ENCODE results near the gene KIF3C.

DNA sequence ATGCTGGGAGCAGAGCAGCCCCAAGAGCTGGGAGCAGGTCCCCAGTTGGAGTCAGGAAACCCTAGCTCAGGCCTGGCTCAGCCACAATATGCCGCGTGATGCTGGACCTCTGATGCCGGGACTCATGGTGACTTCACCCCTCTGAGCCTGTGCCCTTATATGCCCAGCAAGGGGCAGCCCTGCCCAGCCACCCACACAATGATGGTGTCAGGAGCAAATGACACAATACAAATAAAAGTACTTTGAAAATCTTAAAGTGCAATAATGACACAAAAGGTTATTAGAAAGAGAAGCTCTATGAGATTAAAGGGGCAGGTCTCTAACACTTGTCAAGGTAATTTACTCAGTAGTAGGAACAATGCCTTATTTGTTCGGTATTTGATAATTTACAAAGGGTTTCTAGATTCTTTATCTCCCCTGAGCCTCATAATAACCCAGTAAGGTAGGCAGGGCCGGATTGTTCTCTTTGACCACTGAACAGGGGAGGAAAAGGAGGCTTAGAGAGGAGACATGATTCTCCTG lies 18.3 kb upstream of the KIF3C start:
- TF ChIP-seq, protein P1, sequence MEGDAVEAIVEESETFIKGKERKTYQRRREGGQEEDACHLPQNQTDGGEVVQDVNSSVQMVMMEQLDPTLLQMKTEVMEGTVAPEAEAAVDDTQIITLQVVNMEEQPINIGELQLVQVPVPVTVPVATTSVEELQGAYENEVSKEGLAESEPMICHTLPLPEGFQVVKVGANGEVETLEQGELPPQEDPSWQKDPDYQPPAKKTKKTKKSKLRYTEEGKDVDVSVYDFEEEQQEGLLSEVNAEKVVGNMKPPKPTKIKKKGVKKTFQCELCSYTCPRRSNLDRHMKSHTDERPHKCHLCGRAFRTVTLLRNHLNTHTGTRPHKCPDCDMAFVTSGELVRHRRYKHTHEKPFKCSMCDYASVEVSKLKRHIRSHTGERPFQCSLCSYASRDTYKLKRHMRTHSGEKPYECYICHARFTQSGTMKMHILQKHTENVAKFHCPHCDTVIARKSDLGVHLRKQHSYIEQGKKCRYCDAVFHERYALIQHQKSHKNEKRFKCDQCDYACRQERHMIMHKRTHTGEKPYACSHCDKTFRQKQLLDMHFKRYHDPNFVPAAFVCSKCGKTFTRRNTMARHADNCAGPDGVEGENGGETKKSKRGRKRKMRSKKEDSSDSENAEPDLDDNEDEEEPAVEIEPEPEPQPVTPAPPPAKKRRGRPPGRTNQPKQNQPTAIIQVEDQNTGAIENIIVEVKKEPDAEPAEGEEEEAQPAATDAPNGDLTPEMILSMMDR (conservative IDR thresholded peaks at IDR 0.05 in 1 of 2, IDR thresholded peaks at IDR 0.05 in 1 of 2; ENCODE audit: extremely low read depth in 1 of 2, insufficient read depth in 1 of 2, low read depth in 1 of 2, low read length in 2 of 2), result peak in 1 of 2 donors; percentile 41
- TF ChIP-seq EZH2 (IDR thresholded peaks at IDR 0.05; ENCODE audit: borderline replicate concordance, low read length), result no peak
